ENCODE data around the gene FBXO36. TPM values are rescaled to one million over a fixed set of nuclear protein-coding genes. Genes with fewer than 3 reads are reported as not detected.
A peak's percentile ranks its signal among the peaks of the same experiment; 100 is the strongest.

The FBXO36 gene
- total and polyA plus RNA-seq, 2 of the 13 experiments (the other 11 are each of a cell fraction or from before 2014, with no cell fraction given), result 2.8 TPM

- 0 out of 2 replicates have a peak, but pooled peaks have one; percentile 29 for TF ChIP-seq ZNF512 (CRISPR knock-in tag; IDR thresholded peaks at IDR 0.05)
- TF ChIP-seq NRL (CRISPR knock-in tag; IDR thresholded peaks at IDR 0.05; ENCODE audit: borderline replicate concordance), result peak; percentile 51
- peak; percentile 36; the same call in 1 of the 2 replicates for TF ChIP-seq THAP8 (CRISPR knock-in tag; IDR thresholded peaks at IDR 0.05; ENCODE audit: borderline replicate concordance)
- no peak for TF ChIP-seq HES4 (CRISPR knock-in tag; IDR thresholded peaks at IDR 0.05; ENCODE audit: borderline replicate concordance)
- no peak; the same call in 1 of the 2 replicates for TF ChIP-seq MAF1 (CRISPR knock-in tag; IDR thresholded peaks at IDR 0.05; ENCODE audit: borderline replicate concordance)
- no peak for TF ChIP-seq BRCA1 (CRISPR knock-in tag; IDR thresholded peaks at IDR 0.05)
- no peak for TF ChIP-seq MAFG (CRISPR knock-in tag; IDR thresholded peaks at IDR 0.05)
- TF ChIP-seq ZNF33B (CRISPR knock-in tag; IDR thresholded peaks at IDR 0.05), result no peak; the same call in 1 of the 2 replicates
- TF ChIP-seq ZNF281 (CRISPR knock-in tag; IDR thresholded peaks at IDR 0.05; ENCODE audit: borderline replicate concordance), result peak; percentile 21; the same call in 1 of the 2 replicates
- TF ChIP-seq NFRKB (IDR thresholded peaks at IDR 0.05), result no peak
- TF ChIP-seq E2F5 (CRISPR knock-in tag; conservative IDR thresholded peaks at IDR 0.05), result 0 out of 2 replicates have a peak, but pooled peaks have one; percentile 23
- TF ChIP-seq GABPB1 (CRISPR knock-in tag; IDR thresholded peaks at IDR 0.05), result peak; percentile 85
- no peak for TF ChIP-seq TCF12 (IDR thresholded peaks at IDR 0.05)
- TF ChIP-seq TCF12 (CRISPR knock-in tag; IDR thresholded peaks at IDR 0.05), result no peak
- no peak; a peak in 2 of 4 replicates for TF ChIP-seq POLR2A (IDR thresholded peaks at IDR 0.05; ENCODE audit: insufficient read depth in 1 of 2, low read depth in 2 of 2, low read length in 2 of 2)
- TF ChIP-seq E2F2 (CRISPR knock-in tag; IDR thresholded peaks at IDR 0.05; ENCODE audit: borderline replicate concordance), result no peak
- peak; percentile 41; the same call in 1 of the 2 replicates for TF ChIP-seq ZNF12 (CRISPR knock-in tag; IDR thresholded peaks at IDR 0.05)
- TF ChIP-seq RARG (CRISPR knock-in tag; IDR thresholded peaks at IDR 0.05; ENCODE audit: low read depth), result peak; percentile 70; the same call in 1 of the 2 replicates
- peak; percentile 63; the same call in 1 of the 2 replicates for TF ChIP-seq ZNF256 (CRISPR knock-in tag; conservative IDR thresholded peaks at IDR 0.05)
Measured at GRCh38 chr2:229922449-229923386, at the start of gene FBXO36 (continued).

All from HepG2 (cell line).